Astrocyte (in vitro differentiated cells and primary cell): ENCODE data around the gene CDK5RAP2. TPM values are rescaled to one million over a fixed set of nuclear protein-coding genes. Genes with fewer than 3 reads are reported as not detected.

Experiments
- DNase-seq: peaks from one replicate; pipeline ENCODE4 v3.0.0-alpha.2; 2010; ENCODE audit warnings: low read depth
- FAIRE-seq: peaks from 2 replicates; lab custom pipeline; 2011; peaks lifted over from hg19 to GRCh38; lab: Jason Lieb, UNC
- H2AFZ ChIP-seq: 2 replicates; pipeline ENCODE4 v1.6.0; 2012; ENCODE audit warnings: low read depth, low read length, inconsistent platforms
- H3K27ac ChIP-seq: 2 replicates; pipeline ENCODE4 v1.5.1; 2011; ENCODE audit warnings: low read depth, low read length, inconsistent platforms
- H3K27me3 ChIP-seq: 2 replicates; pipeline ENCODE4 v1.6.0; 2011; ENCODE audit warnings: low read length, inconsistent platforms; ENCODE audit not compliant: insufficient read depth
- H3K36me3 ChIP-seq: 2 replicates; pipeline ENCODE4 v1.5.1; 2011; ENCODE audit warnings: low read length, inconsistent platforms; ENCODE audit not compliant: insufficient read depth
- H3K4me1 ChIP-seq: 2 replicates; pipeline ENCODE4 v1.5.1; 2011; ENCODE audit warnings: low read length, inconsistent platforms; ENCODE audit not compliant: insufficient read depth
- H3K4me2 ChIP-seq: 2 replicates; pipeline ENCODE4 v1.6.0; 2012; ENCODE audit warnings: low read length, inconsistent platforms
- H3K4me3 ChIP-seq: 2 replicates; pipeline ENCODE4 v1.5.1; 2011; ENCODE audit warnings: low read depth, mild to moderate bottlenecking, low read length, inconsistent platforms; ENCODE audit not compliant: insufficient read depth
- H3K79me2 ChIP-seq: 2 replicates; pipeline ENCODE4 v1.6.0; 2012; ENCODE audit warnings: mild to moderate bottlenecking, low read length, inconsistent platforms; ENCODE audit not compliant: insufficient read depth
- H3K9ac ChIP-seq: 2 replicates; pipeline ENCODE4 v1.6.0; 2012; ENCODE audit warnings: mild to moderate bottlenecking, low read length, inconsistent platforms
- H3K9me3 ChIP-seq: 2 replicates; pipeline ENCODE4 v1.5.1; 2012; ENCODE audit warnings: low read depth, mild to moderate bottlenecking, low read length, inconsistent platforms; ENCODE audit not compliant: insufficient read depth
- H4K20me1 ChIP-seq: 2 replicates; pipeline ENCODE4 v1.6.0; 2012; ENCODE audit warnings: low read length, inconsistent platforms; ENCODE audit not compliant: insufficient read depth
- H3K27ac Mint-ChIP-seq: one replicate; pipeline ENCODE4 v1.8.0; 2021; ENCODE audit warnings: mild to moderate bottlenecking, mixed read lengths; ENCODE audit not compliant: unreplicated experiment
- H3K27me3 Mint-ChIP-seq: one replicate; pipeline ENCODE4 v1.8.0; 2021; ENCODE audit warnings: low read depth, mixed read lengths; ENCODE audit not compliant: unreplicated experiment
- H3K36me3 Mint-ChIP-seq: one replicate; pipeline ENCODE4 v1.8.0; 2021; ENCODE audit warnings: low read depth, mixed read lengths; ENCODE audit not compliant: unreplicated experiment
- H3K4me1 Mint-ChIP-seq: one replicate; pipeline ENCODE4 v1.8.0; 2021; ENCODE audit warnings: low read depth, mixed read lengths; ENCODE audit not compliant: unreplicated experiment
- H3K4me3 Mint-ChIP-seq: one replicate; pipeline ENCODE4 v1.8.0; 2021; ENCODE audit warnings: mild to moderate bottlenecking, moderate library complexity, mixed read lengths; ENCODE audit not compliant: unreplicated experiment
- H3K9me3 Mint-ChIP-seq: one replicate; pipeline ENCODE4 v1.8.0; 2021; ENCODE audit warnings: mild to moderate bottlenecking, mixed read lengths; ENCODE audit not compliant: unreplicated experiment
- EZH2 ChIP-seq: IDR thresholded peaks from 2 replicates; pipeline ENCODE4 v1.6.1; 2012; ENCODE audit warnings: mild to moderate bottlenecking, low read length, inconsistent platforms; ENCODE audit not compliant: insufficient read depth
- total RNA-seq: library from RNA; stranded (reverse); gene quantifications from 2 replicates; pipeline ENCODE4 v1.2.1, GENCODE V29; 2021
- TF ChIP-seq, protein P1 (sequence below): IDR thresholded peaks from 2 replicates; pipeline ENCODE4 v1.5.1; 2011; ENCODE audit warnings: low read depth, mild to moderate bottlenecking, inconsistent platforms, low read length, moderate library complexity; ENCODE audit not compliant: insufficient read depth

The CDK5RAP2 gene
- total RNA-seq, 1 donor from 2014 or later = 36.3 TPM

DNA sequence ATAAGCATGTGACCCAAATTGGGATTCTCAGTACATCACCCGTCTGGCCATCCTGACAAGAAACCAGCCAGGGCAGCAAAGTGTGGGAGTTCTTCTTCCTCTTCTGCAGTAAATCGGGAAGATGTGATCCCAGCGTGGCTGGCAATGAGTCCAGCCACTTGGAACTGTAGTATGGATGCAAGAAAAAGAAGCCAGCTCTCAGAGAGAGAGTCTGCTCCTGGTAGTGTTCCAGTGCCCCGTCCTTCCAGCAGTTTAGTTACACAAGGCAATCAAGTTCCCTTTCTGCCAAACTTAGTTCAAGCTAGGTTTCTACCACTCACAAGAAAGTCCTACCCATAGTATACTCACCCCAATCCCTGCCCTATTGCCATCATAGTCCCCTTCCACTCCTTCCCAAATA lies 65.6 kb downstream of the CDK5RAP2 start:
- FAIRE-seq (no peak), DNase-seq (no peak)
- no peak overlapping the region for H3K9ac ChIP-seq
- peak overlapping the region; percentile 20 for H3K27ac Mint-ChIP-seq
- H3K4me3 Mint-ChIP-seq = no peak overlapping the region
- no peak overlapping the region for H3K4me3 ChIP-seq
- no peaks in the 10 kb centered on the region for H3K9me3 ChIP-seq
- H3K4me2 ChIP-seq = no peak overlapping the region
- H3K27me3 ChIP-seq = no peaks in the 10 kb centered on the region
- peaks cover 16% of the 10 kb centered on the region for H3K36me3 ChIP-seq
- no peaks in the 10 kb centered on the region for H3K79me2 ChIP-seq
- H3K27ac ChIP-seq = no peak overlapping the region
- peaks cover 2% of the 10 kb centered on the region for H3K9me3 Mint-ChIP-seq
- H3K36me3 Mint-ChIP-seq = peaks cover 30% of the 10 kb centered on the region
- H3K4me1 Mint-ChIP-seq = no peaks in the 10 kb centered on the region
- no peaks in the 10 kb centered on the region for H4K20me1 ChIP-seq
- H3K4me1 ChIP-seq = no peaks in the 10 kb centered on the region
- no peak overlapping the region for H2AFZ ChIP-seq
- no peaks in the 10 kb centered on the region for H3K27me3 Mint-ChIP-seq
- TF ChIP-seq, protein P1, sequence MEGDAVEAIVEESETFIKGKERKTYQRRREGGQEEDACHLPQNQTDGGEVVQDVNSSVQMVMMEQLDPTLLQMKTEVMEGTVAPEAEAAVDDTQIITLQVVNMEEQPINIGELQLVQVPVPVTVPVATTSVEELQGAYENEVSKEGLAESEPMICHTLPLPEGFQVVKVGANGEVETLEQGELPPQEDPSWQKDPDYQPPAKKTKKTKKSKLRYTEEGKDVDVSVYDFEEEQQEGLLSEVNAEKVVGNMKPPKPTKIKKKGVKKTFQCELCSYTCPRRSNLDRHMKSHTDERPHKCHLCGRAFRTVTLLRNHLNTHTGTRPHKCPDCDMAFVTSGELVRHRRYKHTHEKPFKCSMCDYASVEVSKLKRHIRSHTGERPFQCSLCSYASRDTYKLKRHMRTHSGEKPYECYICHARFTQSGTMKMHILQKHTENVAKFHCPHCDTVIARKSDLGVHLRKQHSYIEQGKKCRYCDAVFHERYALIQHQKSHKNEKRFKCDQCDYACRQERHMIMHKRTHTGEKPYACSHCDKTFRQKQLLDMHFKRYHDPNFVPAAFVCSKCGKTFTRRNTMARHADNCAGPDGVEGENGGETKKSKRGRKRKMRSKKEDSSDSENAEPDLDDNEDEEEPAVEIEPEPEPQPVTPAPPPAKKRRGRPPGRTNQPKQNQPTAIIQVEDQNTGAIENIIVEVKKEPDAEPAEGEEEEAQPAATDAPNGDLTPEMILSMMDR = no peak
- TF ChIP-seq EZH2 = no peak

GRCh38 chr9:120513825-120514396 lies 66.1 kb downstream of the CDK5RAP2 start:
- H3K79me2 ChIP-seq = no peaks in the 10 kb centered on the region
- Mint-ChIP-seq H3K27me3 (no peaks in the 10 kb centered on the region), H3K36me3 (peaks cover 30% of the 10 kb centered on the region), H3K27ac (no peak overlapping the region), H3K9me3 (peaks cover 2% of the 10 kb centered on the region), H3K4me3 (no peak overlapping the region), H3K4me1 (no peaks in the 10 kb centered on the region)
- H3K36me3 ChIP-seq = peaks cover 16% of the 10 kb centered on the region
- no peaks in the 10 kb centered on the region for H3K4me1 ChIP-seq
- no peaks in the 10 kb centered on the region for H4K20me1 ChIP-seq
- no peak overlapping the region for H3K4me3 ChIP-seq
- DNase-seq (no peak), FAIRE-seq (no peak)
- H3K9me3 ChIP-seq = no peaks in the 10 kb centered on the region
- no peaks in the 10 kb centered on the region for H3K27me3 ChIP-seq
- H3K9ac ChIP-seq = no peak overlapping the region
- H3K4me2 ChIP-seq = no peak overlapping the region
- no peak for TF ChIP-seq EZH2
- TF ChIP-seq, protein P1 = no peak
- no peak overlapping the region for H2AFZ ChIP-seq
- H3K27ac ChIP-seq = no peak overlapping the region

DNA sequence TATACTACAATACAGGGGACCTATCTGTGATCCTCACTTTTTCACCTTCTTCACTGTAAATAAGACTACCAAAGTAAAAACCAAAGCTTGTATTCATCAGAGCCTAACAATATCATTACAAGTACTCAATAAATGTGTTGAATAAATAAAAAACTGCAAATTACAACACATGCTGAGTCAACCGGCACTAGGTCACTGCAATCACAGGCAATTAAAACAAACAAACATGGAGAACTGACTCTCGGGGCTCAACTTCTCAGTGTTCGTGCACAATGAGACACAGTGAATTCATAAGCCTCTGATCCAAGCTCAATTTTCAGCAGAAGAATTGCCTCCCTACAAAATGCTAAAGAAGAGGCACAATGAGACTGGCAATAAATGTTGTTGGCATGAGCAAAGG lies 69.2 kb downstream of the CDK5RAP2 start:
- Histone ChIP-seq H3K4me1 (no peaks in the 10 kb centered on the region), H3K9me3 (peaks cover 3% of the 10 kb centered on the region), H3K4me2 (no peak overlapping the region), H3K79me2 (no peaks in the 10 kb centered on the region), H3K27me3 (no peaks in the 10 kb centered on the region), H4K20me1 (no peaks in the 10 kb centered on the region), H3K36me3 (peaks cover 6% of the 10 kb centered on the region), H3K9ac (no peak overlapping the region), H3K27ac (no peak overlapping the region), H2AFZ (no peak overlapping the region), H3K4me3 (no peak overlapping the region)
- no peak overlapping the region for H3K4me3 Mint-ChIP-seq
- DNase-seq = no peak
- no peaks in the 10 kb centered on the region for H3K4me1 Mint-ChIP-seq
- no peaks in the 10 kb centered on the region for H3K27me3 Mint-ChIP-seq
- peaks cover 9% of the 10 kb centered on the region for H3K9me3 Mint-ChIP-seq
- H3K36me3 Mint-ChIP-seq = peaks cover 29% of the 10 kb centered on the region
- FAIRE-seq = no peak
- no peak overlapping the region for H3K27ac Mint-ChIP-seq
- TF ChIP-seq, protein P1 = no peak
- TF ChIP-seq EZH2 = no peak
